Endothelial cell of umbilical vein (primary cell): ENCODE data around the gene CPPED1. TPM values are rescaled to one million over a fixed set of nuclear protein-coding genes. Genes with fewer than 3 reads are reported as not detected.
"Not testable (repeated sequence)": the region's sequence is repeated elsewhere in the genome, so short reads cannot be mapped to it uniquely, and the experiment has no call there.

ENCODE experiments used
- BruUV-seq: library from RNA; stranded (reverse); fragments of 400-500 nt; replicated peaks from 2 replicates; lab custom pipeline; 2021; lab: Mats Ljungman, UMichigan
- CTCF ChIA-PET: fragments of 300-600, 350-600 bp; sonication (Branson Sonifier 250); formaldehyde crosslinking; loops from one replicate; lab custom pipeline; 2021; ENCODE audit warnings: antibody characterized with exemption, inconsistent platforms; lab: Charles Lee
- POLR2A ChIA-PET: fragments of 300-600, 350-600 bp; sonication (Branson Sonifier 250); formaldehyde crosslinking; loops from one replicate; lab custom pipeline; 2021; ENCODE audit warnings: antibody characterized with exemption, inconsistent platforms; lab: Charles Lee
- DNase-seq: peaks from one replicate; pipeline ENCODE4 v3.0.0-alpha.2; 2011; ENCODE audit warnings: low read depth, low spot score
- FAIRE-seq: peaks from 2 replicates; lab custom pipeline; 2011; peaks lifted over from hg19 to GRCh38; lab: Jason Lieb, UNC
- H2AFZ ChIP-seq: 2 replicates; pipeline ENCODE4 v1.6.0; 2012; ENCODE audit warnings: low read depth, low read length, control low read depth, inconsistent platforms
- H3K27ac ChIP-seq: 2 replicates; pipeline ENCODE4 v1.5.1; 2011; ENCODE audit warnings: low read depth, mild to moderate bottlenecking, control low read depth, low read length, moderate library complexity; ENCODE audit not compliant: insufficient read depth
- H3K27me3 ChIP-seq, 2 experiments: 2 replicates each; pipeline versions ENCODE4 v1.6.0 to v1.6.1; 2011; ENCODE audit warnings: low read length in 2 of 2, mixed read lengths in 1 of 2; ENCODE audit not compliant: control insufficient read depth in 2 of 2, insufficient read depth in 2 of 2
- H3K36me3 ChIP-seq, 2 experiments: 2 replicates in 1 of 2; 3 replicates in 1 of 2; pipeline ENCODE4 v1.5.1; 2011; ENCODE audit warnings: low read length in 2 of 2, mild to moderate bottlenecking in 1 of 2, moderate library complexity in 1 of 2; ENCODE audit not compliant: control insufficient read depth in 2 of 2, insufficient read depth in 2 of 2; ENCODE audit errors: extremely low read depth in 1 of 2
- H3K4me1 ChIP-seq: 3 replicates; pipeline ENCODE4 v1.5.1; 2011; ENCODE audit warnings: mild to moderate bottlenecking, low read length; ENCODE audit not compliant: control insufficient read depth, insufficient read depth; ENCODE audit errors: extremely low read depth
- H3K4me2 ChIP-seq: 2 replicates; pipeline ENCODE4 v1.6.1; 2011; ENCODE audit warnings: low read length, control low read depth, mixed read lengths; ENCODE audit not compliant: insufficient read depth
- H3K4me3 ChIP-seq, 3 experiments: fragments of 200-600 bp in 1 of 3; sonication (generic), shearing (Covaris generic) in 1 of 3; replicated peaks in 1 of 3; 2 replicates each; pipeline ENCODE4 v1.5.1; 2011 to 2016; ENCODE audit warnings: control low read depth in 3 of 3, low read length in 3 of 3, mild to moderate bottlenecking in 2 of 3, inconsistent platforms in 1 of 3, low read depth in 1 of 3, moderate library complexity in 1 of 3; ENCODE audit not compliant: insufficient read depth in 1 of 3
- H3K79me2 ChIP-seq: 2 replicates; pipeline ENCODE4 v1.6.0; 2012; ENCODE audit warnings: low read length, inconsistent platforms; ENCODE audit not compliant: control insufficient read depth, insufficient read depth
- H3K9ac ChIP-seq: replicated peaks from 2 replicates; pipeline ENCODE3; 2011; ENCODE audit warnings: low read length, control low read depth; ENCODE audit not compliant: insufficient read depth; ENCODE audit errors: extremely low read depth
- H3K9me1 ChIP-seq: replicated peaks from 3 replicates; pipeline ENCODE4 v1.6.0; 2011; ENCODE audit warnings: mild to moderate bottlenecking, low read length; ENCODE audit not compliant: control insufficient read depth, insufficient read depth; ENCODE audit errors: extremely low read depth
- H3K9me3 ChIP-seq: replicated peaks from 2 replicates; pipeline ENCODE4 v1.5.1; 2012; ENCODE audit warnings: low read length, inconsistent platforms; ENCODE audit not compliant: control insufficient read depth, insufficient read depth
- H4K20me1 ChIP-seq: replicated peaks from 2 replicates; pipeline ENCODE3; 2011; ENCODE audit warnings: mild to moderate bottlenecking, low read length; ENCODE audit not compliant: control insufficient read depth, insufficient read depth; ENCODE audit errors: extremely low read depth
- CTCF ChIP-seq, 2 donors: IDR thresholded peaks; 1 replicate in 1 of 2; 2 replicates in 1 of 2; pipeline ENCODE4 v1.5.1; 2011; ENCODE audit warnings: low read length in 2 of 2, mild to moderate bottlenecking in 2 of 2, moderate library complexity in 2 of 2, control low read depth in 1 of 2, inconsistent platforms in 1 of 2, low read depth in 1 of 2; ENCODE audit not compliant: insufficient read depth in 1 of 2; ENCODE audit errors: extremely low read depth in 1 of 2
- EZH2 ChIP-seq: IDR thresholded peaks from 2 replicates; pipeline ENCODE4 v1.6.1; 2012; ENCODE audit warnings: borderline replicate concordance, low read depth, mild to moderate bottlenecking, moderate library complexity, low read length, inconsistent platforms; ENCODE audit not compliant: severe bottlenecking
- FOS ChIP-seq: IDR thresholded peaks from 2 replicates; pipeline ENCODE4 v1.6.1; 2011; ENCODE audit warnings: mild to moderate bottlenecking, low read length, moderate library complexity, borderline replicate concordance; ENCODE audit not compliant: insufficient read depth
- GATA2 ChIP-seq: IDR thresholded peaks from 2 replicates; pipeline ENCODE4 v1.7.0; 2011; ENCODE audit warnings: low read depth, mild to moderate bottlenecking, moderate library complexity, mixed read lengths, low read length; ENCODE audit not compliant: insufficient read length, insufficient read depth
- JUN ChIP-seq: IDR thresholded peaks from 2 replicates; pipeline ENCODE4 v1.6.1; 2011; ENCODE audit warnings: borderline replicate concordance, low read depth; ENCODE audit not compliant: insufficient read length, insufficient read depth
- MAX ChIP-seq: IDR thresholded peaks from 2 replicates; pipeline ENCODE4 v1.6.1; 2011; ENCODE audit not compliant: insufficient read depth, insufficient read length
- MYC ChIP-seq: IDR thresholded peaks from one replicate; pipeline ENCODE4 v1.6.1; 2011; ENCODE audit warnings: mild to moderate bottlenecking, low read depth, low read length
- POLR2A ChIP-seq: IDR thresholded peaks from 2 replicates; pipeline ENCODE4 v1.6.1; 2012; ENCODE audit warnings: low read depth, mild to moderate bottlenecking, control low read depth, low read length
- POLR2AphosphoS5 ChIP-seq: IDR thresholded peaks from 2 replicates; pipeline ENCODE4 v1.6.1; 2012; ENCODE audit warnings: low read depth, mild to moderate bottlenecking, control low read depth, low read length, moderate library complexity; ENCODE audit not compliant: insufficient read depth
- dilution Hi-C: fragments of 300-500 bp; cut with MboI; formaldehyde crosslinking; loops from one replicate; pipeline ENCODE4 v1.15.0; 2019; ENCODE audit warnings: low sequenced_read_pairs; ENCODE audit not compliant: extremely low pct_ligation_motif_present
- intact Hi-C: fragments of 100-400 bp; cut with micrococcal nuclease; formaldehyde crosslinking; loops from one replicate; pipeline ENCODE4 v1.10.0; 2022
- polyA plus RNA-seq, 4 experiments: library from polyadenylated mRNA; depleted of rRNA in 3 of 4; stranded (reverse) in 3 of 4; unstranded in 1 of 4; fragments of >200 nt; gene quantifications; 2 replicates each; pipeline versions ENCODE4 v1.2.1 to v1.2.3, GENCODE V29; 2011 to 2012; ENCODE audit warnings: missing spikeins in 1 of 4
- total RNA-seq: library from RNA; stranded (reverse); gene quantifications from 2 replicates; pipeline ENCODE4 v1.2.3, GENCODE V29; 2021

CPPED1 gene
- total and polyA plus RNA-seq, 2 donors (not counting 3 experiments of a cell fraction or from before 2014, with no cell fraction given), result 27.9 to 59.3 TPM

GRCh38 chr16:12813321-12813720 lies 9.6 kb upstream of the CPPED1 start:
- H3K9me1 ChIP-seq, BruUV-seq, H3K4me3 ChIP-seq, H3K27ac ChIP-seq, dilution Hi-C loops, H3K9ac ChIP-seq, DNase-seq, intact Hi-C loops, H3K79me2 ChIP-seq, H3K4me2 ChIP-seq, H4K20me1 ChIP-seq, H3K36me3 ChIP-seq, H2AFZ ChIP-seq, FAIRE-seq, H3K27me3 ChIP-seq, H3K4me1 ChIP-seq, H3K9me3 ChIP-seq: not testable (repeated sequence)
- POLR2A ChIA-PET, result interaction anchor here (0.7 kb wide), 1 partner anchor 29 kb away, joined by 4 read pairs; no protein-coding TSS in a partner anchor
- CTCF ChIA-PET, result interaction anchor here (2.1 to 11.9 kb wide), 2 partner anchors 241 to 359 kb away, joined by 5 to 150 read pairs; no protein-coding TSS in a partner anchor

- Histone ChIP-seq H3K27me3 (no peaks in the 10 kb centered on the region), H3K9ac (no peak overlapping the region), H2AFZ (no peak overlapping the region), H3K36me3 (no peaks in the 10 kb centered on the region), H3K4me1 (no peaks in the 10 kb centered on the region), H3K79me2 (no peaks in the 10 kb centered on the region), H4K20me1 (no peaks in the 10 kb centered on the region), H3K4me3 (no peak overlapping the region), H3K9me3 (no peaks in the 10 kb centered on the region), H3K9me1 (no peaks in the 10 kb centered on the region), H3K4me2 (no peak overlapping the region), H3K27ac (no peak overlapping the region)
- ChIA-PET POLR2A (no interaction called here), CTCF (interaction anchor here (0.7 to 2.1 kb wide), 3 partner anchors 357 to 515 kb away, joined by 3 to 5 read pairs (median 3); no protein-coding TSS in a partner anchor)
- FAIRE-seq (no peak), DNase-seq (no peak)
- dilution Hi-C loops, result no loop called here
- intact Hi-C loops, result no loop called here
- TF ChIP-seq POLR2AphosphoS5, result no peak
- no peak for TF ChIP-seq GATA2
- TF ChIP-seq CTCF (IDR thresholded peaks at IDR 0.05; ENCODE audit: extremely low read depth in 1 of 2, insufficient read depth in 1 of 2, low read depth in 1 of 2, low read length in 2 of 2), result no peak
- TF ChIP-seq POLR2A, result no peak
- no peak for TF ChIP-seq FOS
- no peak for TF ChIP-seq JUN
- no peak for TF ChIP-seq MYC
- no peak for TF ChIP-seq EZH2
- TF ChIP-seq MAX, result no peak
- no TSS peak for BruUV-seq
Measured at GRCh38 chr16:12811441-12812383, 8.0 kb upstream of the CPPED1 start.
